ENCODE results near the gene MANBA. TPM values are rescaled to one million over a fixed set of nuclear protein-coding genes. Genes with fewer than 3 reads are reported as not detected.

MANBA gene
- total RNA-seq, 1 experiment from 2014 or later = 14.5 TPM

DNA sequence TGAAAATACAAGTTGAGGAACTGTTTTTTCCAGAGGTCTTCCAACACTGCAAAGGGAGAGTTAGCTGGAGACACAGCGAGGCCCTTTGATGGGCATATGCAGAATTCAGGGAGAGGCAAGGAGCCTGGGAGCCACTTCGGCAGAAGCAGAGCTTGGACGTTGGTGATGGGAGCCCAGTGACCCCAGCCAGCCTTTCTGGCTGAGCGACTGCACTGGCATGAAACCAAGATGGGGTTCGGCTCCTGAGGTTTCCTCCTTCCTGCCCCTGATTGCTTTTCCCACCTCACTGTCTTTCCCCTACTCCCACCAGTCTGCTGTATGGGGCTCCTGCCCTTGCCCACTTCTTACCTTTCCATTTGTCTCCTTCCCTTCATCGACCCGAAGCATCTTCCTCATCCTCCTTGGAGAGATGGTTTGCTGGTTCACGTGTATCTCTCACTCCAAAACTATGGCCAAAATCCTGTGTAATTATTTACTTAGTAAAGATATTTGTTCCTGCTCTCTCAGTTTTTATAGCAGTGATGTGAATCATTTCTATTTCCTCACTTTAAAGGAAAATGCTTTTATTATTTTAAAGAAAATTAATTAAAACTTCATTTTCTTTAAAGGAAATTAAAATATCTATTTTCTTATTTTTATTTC, 159.1 kb downstream of the MANBA start:
- ChIA-PET CTCF (no interaction called here), POLR2A (no interaction called here)
- H3K27me3 ChIP-seq (ENCODE audit: control insufficient read depth, insufficient read depth, low read length) = no peaks in the 10 kb centered on the region
- in situ Hi-C loops (cut with HindIII; ENCODE audit: low pct_unique_long_range_greater_than_20kb, low sequenced_read_pairs) = no loop called here
- BruUV-seq (replicated peaks) = no TSS peak
- H3K4me3 ChIP-seq (ENCODE audit: low read depth in 2 of 2, low read length in 2 of 2) = no peak overlapping the region
- H3K9me3 ChIP-seq (ENCODE audit: control insufficient read depth, insufficient read depth, low read depth, low read length) = no peaks in the 10 kb centered on the region
- intact Hi-C loops (cut with micrococcal nuclease; ENCODE audit: unreplicated experiment) = no loop called here
- no peak for ATAC-seq
- peaks cover 3% of the 10 kb centered on the region; the same call in 1 of the 2 replicates for H3K36me3 ChIP-seq (ENCODE audit: control insufficient read depth, insufficient read depth, low read length)
- H3K4me1 ChIP-seq (ENCODE audit: control insufficient read depth, insufficient read depth, low read length) = no peaks in the 10 kb centered on the region
- TF ChIP-seq POLR2AphosphoS5 (IDR thresholded peaks at IDR 0.05; ENCODE audit: low read depth, low read length) = no peak
- no peak for TF ChIP-seq REST (IDR thresholded peaks at IDR 0.05; ENCODE audit: insufficient read depth in 1 of 2, low read depth in 2 of 2, low read length in 1 of 2)
- no peak for TF ChIP-seq CTCF (IDR thresholded peaks at IDR 0.05)
- no peak for TF ChIP-seq TCF7L2 (IDR thresholded peaks at IDR 0.05; ENCODE audit: low read depth, low read length)
- no peak for TF ChIP-seq SIN3A (IDR thresholded peaks at IDR 0.05; ENCODE audit: borderline replicate concordance, insufficient read depth, low read depth, low read length)
- no peak overlapping the region for H3K27ac ChIP-seq (ENCODE audit: low read length)
- DNase-seq (ENCODE audit: low read depth, low spot score) = no peak

DNA sequence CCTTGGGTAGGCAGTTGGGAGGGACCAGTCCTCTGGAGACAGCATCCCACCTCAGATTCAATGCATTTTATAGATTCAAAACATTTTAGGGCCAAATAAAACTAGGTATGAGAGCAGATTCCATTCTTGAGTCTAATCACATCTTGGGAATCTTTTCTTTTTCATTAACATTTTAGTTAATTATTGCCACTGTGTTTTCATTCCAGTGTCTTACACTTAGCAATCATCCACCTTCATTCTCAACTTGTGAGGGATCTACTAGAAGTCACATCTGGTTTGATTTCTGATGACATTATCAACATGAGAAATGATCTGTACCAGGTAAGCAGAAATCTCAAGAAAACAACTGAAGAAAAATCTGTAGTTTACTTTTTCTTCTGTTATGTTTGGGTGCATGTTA, 160.1 kb downstream of the MANBA start:
- intact Hi-C loops (cut with micrococcal nuclease; ENCODE audit: unreplicated experiment) (no loop called here), in situ Hi-C loops (cut with HindIII; ENCODE audit: low pct_unique_long_range_greater_than_20kb, low sequenced_read_pairs) (no loop called here)
- CTCF ChIA-PET = no interaction called here
- Histone ChIP-seq H3K36me3 (ENCODE audit: control insufficient read depth, insufficient read depth, low read length) (peaks cover 8% of the 10 kb centered on the region; the same call in 1 of the 2 replicates), H3K27me3 (ENCODE audit: control insufficient read depth, insufficient read depth, low read length) (no peaks in the 10 kb centered on the region), H3K4me3 (ENCODE audit: low read depth in 2 of 2, low read length in 2 of 2) (no peak overlapping the region), H3K4me1 (ENCODE audit: control insufficient read depth, insufficient read depth, low read length) (no peaks in the 10 kb centered on the region), H3K27ac (ENCODE audit: low read length) (no peak overlapping the region), H3K9me3 (ENCODE audit: control insufficient read depth, insufficient read depth, low read depth, low read length) (no peaks in the 10 kb centered on the region)
- TF ChIP-seq TCF7L2 (IDR thresholded peaks at IDR 0.05; ENCODE audit: low read depth, low read length) (no peak), CTCF (IDR thresholded peaks at IDR 0.05) (no peak), POLR2AphosphoS5 (IDR thresholded peaks at IDR 0.05; ENCODE audit: low read depth, low read length) (no peak), SIN3A (IDR thresholded peaks at IDR 0.05; ENCODE audit: borderline replicate concordance, insufficient read depth, low read depth, low read length) (no peak), REST (IDR thresholded peaks at IDR 0.05; ENCODE audit: insufficient read depth in 1 of 2, low read depth in 2 of 2, low read length in 1 of 2) (no peak)
- POLR2A ChIA-PET = no interaction called here
- no TSS peak for BruUV-seq (replicated peaks)
- ATAC-seq (no peak), DNase-seq (ENCODE audit: low read depth, low spot score) (no peak)
